ENCODE measurements around the gene H2AZ2. TPM values are rescaled to one million over a fixed set of nuclear protein-coding genes. Genes with fewer than 3 reads are reported as not detected.

The H2AZ2 gene
- total RNA-seq: 228 TPM

GRCh38 chr7:44847920-44848634 lies at the start of gene H2AZ2:
TSS of gene H2AZ2 (minus strand) at chr7:44848087. CDS start at chr7:44847971, 116 bp downstream.

GRCh38 chr7:44885394-44886317 lies 37.8 kb upstream of the H2AZ2 start, which contains the start of gene PURB:
TSS of gene PURB (minus strand) at chr7:44885530. CDS start at chr7:44885348, 182 bp downstream.

GRCh38 chr7:44796504-44797328 lies 51.2 kb downstream of the H2AZ2 start, which contains the start of gene PPIA:
TSS of gene PPIA (plus strand) at chr7:44796681. CDS start at chr7:44796725, 44 bp downstream.

Other genes with a start within 250 kb of the H2AZ2 start
- gene OGDH, start 241.5 kb downstream of the H2AZ2 start, total RNA-seq: 98.9 TPM
- 31.2 TPM for gene ZMIZ2, start 99.2 kb downstream of the H2AZ2 start, total RNA-seq
- gene PPIA, start 51.4 kb downstream of the H2AZ2 start, total RNA-seq: 1,829 TPM
- gene PURB, start 37.4 kb upstream of the H2AZ2 start, total RNA-seq: 36.0 TPM
- 3.6 TPM for gene MYO1G, start 130.9 kb upstream of the H2AZ2 start, total RNA-seq
- gene CCM2, start 152.1 kb upstream of the H2AZ2 start, total RNA-seq: 29.3 TPM
- 5.3 TPM for gene NACAD, start 240.9 kb upstream of the H2AZ2 start, total RNA-seq